ENCODE measurements around the gene LTB4R.

The LTB4R gene

GRCh38 chr14:24271134-24271833 is 40.0 kb upstream of the LTB4R start, which contains the start of gene RABGGTA:
RABGGTA (minus strand) TSS chr14:24271597; CDS start chr14:24271115, 482 bp downstream.
- H3K4me3 ChIP-seq (ENCODE audit: low read depth, low read length) = peak within 1 kb of the TSS; percentile 89
- peak; percentile 97 for TF ChIP-seq CTCF (IDR thresholded peaks at IDR 0.05; ENCODE audit: control insufficient read depth, extremely low read depth, insufficient read depth)
- peak; percentile 75 for DNase-seq (ENCODE audit: low read depth)

GRCh38 chr14:24271834-24272263 is 39.5 kb upstream of the LTB4R start:
- no peak for DNase-seq (ENCODE audit: low read depth)
- TF ChIP-seq CTCF (IDR thresholded peaks at IDR 0.05; ENCODE audit: control insufficient read depth, extremely low read depth, insufficient read depth) = no peak
- peak overlapping the region; percentile 89 for H3K4me3 ChIP-seq (ENCODE audit: low read depth, low read length)

GRCh38 chr14:24272467-24272866 is 38.8 kb upstream of the LTB4R start:
- DNase-seq (ENCODE audit: low read depth) = no peak
- TF ChIP-seq CTCF (IDR thresholded peaks at IDR 0.05; ENCODE audit: control insufficient read depth, extremely low read depth, insufficient read depth) = no peak
- H3K4me3 ChIP-seq (ENCODE audit: low read depth, low read length) = no peak overlapping the region

GRCh38 chr14:24273422-24273998 is 37.8 kb upstream of the LTB4R start:
- DNase-seq (ENCODE audit: low read depth) = peak; percentile 30
- TF ChIP-seq CTCF (IDR thresholded peaks at IDR 0.05; ENCODE audit: control insufficient read depth, extremely low read depth, insufficient read depth) = peak; percentile 43

GRCh38 chr14:24274101-24274543 is 37.2 kb upstream of the LTB4R start:
- no peak for DNase-seq (ENCODE audit: low read depth)
- no peak overlapping the region for H3K4me3 ChIP-seq (ENCODE audit: low read depth, low read length)
- no peak for TF ChIP-seq CTCF (IDR thresholded peaks at IDR 0.05; ENCODE audit: control insufficient read depth, extremely low read depth, insufficient read depth)

More at GRCh38 chr14:24273422-24273998, 37.8 kb upstream of the LTB4R start:
- H3K4me3 ChIP-seq (ENCODE audit: low read depth, low read length) = no peak overlapping the region

- DNase-seq (ENCODE audit: low read depth) = no peak
- no peak for TF ChIP-seq CTCF (IDR thresholded peaks at IDR 0.05; ENCODE audit: control insufficient read depth, extremely low read depth, insufficient read depth)
- no peak overlapping the region for H3K4me3 ChIP-seq (ENCODE audit: low read depth, low read length)
Observed at GRCh38 chr14:24277071-24277470, 34.2 kb upstream of the LTB4R start.

All from LNCaP clone FGC (cell line).